Fibroblast of the aortic adventitia (primary cell): ENCODE results near the gene MIA2. TPM values are rescaled to one million over a fixed set of nuclear protein-coding genes. Genes with fewer than 3 reads are reported as not detected.
A peak's percentile ranks its signal among the peaks of the same experiment; 100 is the strongest.

Experiments used
- DNase-seq: peaks from one replicate; pipeline ENCODE4 v3.0.0-alpha.2; 2010; ENCODE audit warnings: low read depth
- H3K4me3 ChIP-seq: 2 replicates; pipeline ENCODE4 v1.5.1; 2011; ENCODE audit warnings: low read depth, mild to moderate bottlenecking, control low read depth, low read length, moderate library complexity
- total RNA-seq: library from RNA; depleted of rRNA; stranded (reverse); fragments of >200 nt; gene quantifications from 2 replicates; pipeline ENCODE4 v1.2.3, GENCODE V29; 2012; ENCODE audit warnings: low replicate concordance
- TF ChIP-seq, protein P1 (sequence below): IDR thresholded peaks from 2 replicates; pipeline ENCODE4 v1.5.1; 2011; ENCODE audit warnings: mild to moderate bottlenecking, low read length, control low read depth, inconsistent platforms; ENCODE audit not compliant: insufficient read depth

Gene MIA2
- total RNA-seq, 1 donor, result 20.4 TPM

DNA sequence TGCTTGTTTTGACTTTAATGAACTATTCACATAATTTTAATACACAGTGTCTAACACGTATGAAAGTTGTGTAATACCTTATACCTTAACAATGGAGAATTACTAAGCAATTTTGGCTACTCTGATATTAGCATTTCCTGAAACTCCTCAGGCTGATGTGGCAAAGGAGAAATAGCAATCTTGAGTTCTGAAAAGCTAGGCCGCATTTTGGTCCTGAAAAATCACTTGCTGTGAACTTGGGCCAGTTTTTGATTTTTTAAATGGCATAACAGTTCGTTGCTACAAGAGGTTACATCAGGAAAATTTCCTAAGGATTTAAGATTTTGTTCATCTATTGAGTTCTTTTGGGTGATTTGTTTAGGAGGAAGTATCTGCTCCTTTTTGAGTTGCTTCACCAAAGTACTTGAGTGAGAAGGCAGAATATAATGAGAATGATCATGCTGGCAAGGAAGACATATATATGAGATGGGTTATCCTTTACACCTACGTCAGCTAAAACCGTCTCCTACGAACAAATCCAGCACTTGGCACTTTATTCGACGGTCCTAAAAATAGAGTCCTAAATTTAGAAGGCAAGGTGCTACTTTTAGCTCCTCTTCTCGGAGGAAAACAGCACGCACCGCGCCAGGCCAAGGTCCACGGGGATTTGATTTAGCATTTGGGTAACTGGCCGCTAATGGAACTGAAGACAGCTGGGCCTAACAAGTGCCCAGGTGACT is 32.2 kb downstream of the MIA2 start:
- DNase-seq, result peak; percentile 70
- peak overlapping the region; percentile 96 for H3K4me3 ChIP-seq
- TF ChIP-seq, protein P1, sequence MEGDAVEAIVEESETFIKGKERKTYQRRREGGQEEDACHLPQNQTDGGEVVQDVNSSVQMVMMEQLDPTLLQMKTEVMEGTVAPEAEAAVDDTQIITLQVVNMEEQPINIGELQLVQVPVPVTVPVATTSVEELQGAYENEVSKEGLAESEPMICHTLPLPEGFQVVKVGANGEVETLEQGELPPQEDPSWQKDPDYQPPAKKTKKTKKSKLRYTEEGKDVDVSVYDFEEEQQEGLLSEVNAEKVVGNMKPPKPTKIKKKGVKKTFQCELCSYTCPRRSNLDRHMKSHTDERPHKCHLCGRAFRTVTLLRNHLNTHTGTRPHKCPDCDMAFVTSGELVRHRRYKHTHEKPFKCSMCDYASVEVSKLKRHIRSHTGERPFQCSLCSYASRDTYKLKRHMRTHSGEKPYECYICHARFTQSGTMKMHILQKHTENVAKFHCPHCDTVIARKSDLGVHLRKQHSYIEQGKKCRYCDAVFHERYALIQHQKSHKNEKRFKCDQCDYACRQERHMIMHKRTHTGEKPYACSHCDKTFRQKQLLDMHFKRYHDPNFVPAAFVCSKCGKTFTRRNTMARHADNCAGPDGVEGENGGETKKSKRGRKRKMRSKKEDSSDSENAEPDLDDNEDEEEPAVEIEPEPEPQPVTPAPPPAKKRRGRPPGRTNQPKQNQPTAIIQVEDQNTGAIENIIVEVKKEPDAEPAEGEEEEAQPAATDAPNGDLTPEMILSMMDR, result no peak

DNA sequence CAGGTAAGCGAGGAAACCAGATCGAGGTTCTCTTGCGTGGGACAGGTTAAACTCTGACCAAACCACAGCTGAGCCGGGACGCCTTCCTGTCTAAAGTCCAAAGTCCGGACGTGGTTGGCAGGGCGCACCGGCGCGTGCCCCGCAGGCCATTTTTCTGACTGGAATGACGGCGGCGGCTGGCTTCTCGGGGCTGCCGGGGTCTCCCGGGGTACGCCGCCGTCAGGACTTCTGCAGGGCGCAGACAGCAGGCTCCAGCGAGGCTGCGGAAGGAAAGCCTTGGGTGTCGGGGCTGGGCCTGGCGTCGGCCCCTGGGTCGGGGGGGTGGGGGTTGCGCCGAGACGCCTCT is 32.8 kb downstream of the MIA2 start:
- peak; percentile 48 for DNase-seq
- TF ChIP-seq, protein P1, result no peak

DNA sequence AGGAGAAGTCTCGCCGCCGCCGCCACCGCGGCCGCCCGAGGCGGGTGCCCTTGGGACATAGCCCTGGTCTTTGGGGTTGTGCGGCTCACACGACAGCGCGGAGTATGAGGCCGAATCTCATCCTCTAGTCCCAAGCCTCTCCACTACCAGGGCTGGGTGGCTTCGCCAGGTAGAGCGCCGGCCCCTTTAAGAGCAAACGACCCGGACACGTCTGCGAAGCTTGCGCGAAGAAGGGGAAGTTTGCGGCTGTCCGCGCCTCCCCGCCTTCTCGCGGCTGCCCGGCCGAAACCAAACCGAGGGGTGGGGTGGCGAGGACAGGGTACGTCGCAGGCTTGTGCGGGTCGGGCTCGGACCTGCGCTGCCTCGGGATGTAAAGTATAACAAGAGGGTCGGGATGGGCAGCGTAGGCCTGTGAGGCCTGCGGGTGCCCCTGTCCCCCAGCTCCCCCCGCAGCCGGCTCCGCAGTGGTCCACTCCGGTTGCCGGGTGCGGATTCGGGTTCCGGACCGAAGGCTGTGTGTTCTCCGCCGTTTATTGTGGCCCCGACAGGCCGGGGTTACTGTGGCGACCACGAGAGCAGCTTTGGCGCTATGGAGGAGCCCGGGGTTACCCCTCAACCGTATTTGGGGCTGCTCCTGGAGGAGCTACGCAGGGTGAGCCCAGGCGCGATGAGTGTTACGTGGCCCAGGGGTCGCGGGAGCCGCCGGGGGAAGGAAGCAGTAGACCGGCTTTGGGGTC is 33.3 kb downstream of the MIA2 start:
- H3K4me3 ChIP-seq, result peak overlapping the region; percentile 96
- peak; percentile 86 for DNase-seq
- TF ChIP-seq, protein P1, result no peak

More for the DNA sequence above, 32.8 kb downstream of the MIA2 start:
- H3K4me3 ChIP-seq, result peak overlapping the region; percentile 96

DNA sequence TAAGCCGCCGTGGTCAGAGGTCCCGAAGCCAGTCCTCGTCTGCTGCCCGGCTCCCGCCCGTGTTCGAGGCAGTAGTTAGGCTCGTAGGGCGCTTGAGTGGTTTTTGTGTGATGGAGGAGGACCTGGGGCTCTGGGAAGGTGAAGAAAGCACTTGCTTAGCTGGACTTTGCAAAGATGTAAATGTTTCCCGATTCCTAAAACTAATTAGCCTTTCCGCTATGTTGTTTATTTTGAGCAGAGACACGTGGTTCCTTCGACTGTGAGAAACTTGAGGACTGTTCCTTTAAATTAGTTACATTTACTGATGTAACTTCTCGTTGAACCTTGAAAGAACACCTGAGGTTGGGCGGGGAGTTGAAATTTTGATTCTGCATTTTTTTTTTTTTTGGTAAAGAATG is 33.9 kb downstream of the MIA2 start:
- peak overlapping the region; percentile 96 for H3K4me3 ChIP-seq
- DNase-seq, result peak; percentile 49
- TF ChIP-seq, protein P1, result no peak

DNA sequence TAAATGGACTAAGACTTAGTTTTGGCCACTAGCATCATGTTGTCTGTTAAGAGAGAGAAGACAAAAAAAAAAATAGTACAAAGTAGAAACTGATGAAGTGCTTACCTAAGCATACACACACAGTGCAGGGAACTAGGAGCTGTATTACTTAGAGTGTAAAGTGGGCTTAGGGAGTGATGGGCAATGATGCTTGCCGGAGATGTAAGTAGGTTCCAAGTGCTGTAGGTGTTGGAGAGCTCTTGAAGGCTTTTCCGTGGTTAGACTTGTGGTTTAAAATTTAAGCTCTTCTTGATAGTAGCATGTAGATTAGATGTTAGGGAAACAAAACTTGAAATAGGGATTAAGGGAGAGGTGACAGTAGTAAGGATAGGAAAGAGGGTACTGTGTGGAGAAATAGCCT is 34.7 kb downstream of the MIA2 start:
- TF ChIP-seq, protein P1, result no peak
- peak overlapping the region; percentile 96 for H3K4me3 ChIP-seq
- DNase-seq, result peak; percentile 40

DNA sequence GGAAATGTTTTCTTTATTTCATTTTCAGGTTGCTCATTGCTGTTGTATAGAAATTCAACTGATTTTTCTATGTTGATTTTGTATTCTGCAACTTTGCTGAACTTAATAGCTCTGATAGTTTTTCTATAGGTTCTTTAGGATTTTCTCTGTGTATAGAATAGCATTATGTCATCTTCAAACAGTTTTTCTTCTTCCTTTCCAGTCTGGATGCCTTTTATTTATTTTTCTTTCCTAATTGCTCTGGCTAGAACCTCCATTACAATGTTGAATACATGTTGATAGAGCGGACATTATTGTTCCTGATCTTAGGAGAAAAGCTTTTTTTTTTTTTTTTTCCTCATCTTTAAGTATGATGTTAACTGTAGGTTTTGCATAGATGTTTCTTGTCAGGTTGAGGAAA is 39.2 kb downstream of the MIA2 start:
- TF ChIP-seq, protein P1, result no peak
- DNase-seq, result no peak
- H3K4me3 ChIP-seq, result no peak overlapping the region
